D721Med (cell line): Measurements from ENCODE around the gene NSMCE4A.
"Not testable (repeated sequence)": the region's sequence is repeated elsewhere in the genome, so short reads cannot be mapped to it uniquely, and the experiment has no call there.

Experiments
- DNase-seq: peaks from one replicate; pipeline ENCODE4 v3.0.0; 2011; ENCODE audit warnings: low spot score; ENCODE audit not compliant: insufficient read length
- FAIRE-seq: peaks from 2 replicates; lab custom pipeline; 2011; peaks lifted over from hg19 to GRCh38; lab: Jason Lieb, UNC
- CTCF ChIP-seq: IDR thresholded peaks from 2 replicates; pipeline ENCODE4 v1.5.1; 2012; ENCODE audit warnings: mild to moderate bottlenecking, control low read depth; ENCODE audit not compliant: insufficient read depth; ENCODE audit errors: missing control alignments

NSMCE4A gene

DNA sequence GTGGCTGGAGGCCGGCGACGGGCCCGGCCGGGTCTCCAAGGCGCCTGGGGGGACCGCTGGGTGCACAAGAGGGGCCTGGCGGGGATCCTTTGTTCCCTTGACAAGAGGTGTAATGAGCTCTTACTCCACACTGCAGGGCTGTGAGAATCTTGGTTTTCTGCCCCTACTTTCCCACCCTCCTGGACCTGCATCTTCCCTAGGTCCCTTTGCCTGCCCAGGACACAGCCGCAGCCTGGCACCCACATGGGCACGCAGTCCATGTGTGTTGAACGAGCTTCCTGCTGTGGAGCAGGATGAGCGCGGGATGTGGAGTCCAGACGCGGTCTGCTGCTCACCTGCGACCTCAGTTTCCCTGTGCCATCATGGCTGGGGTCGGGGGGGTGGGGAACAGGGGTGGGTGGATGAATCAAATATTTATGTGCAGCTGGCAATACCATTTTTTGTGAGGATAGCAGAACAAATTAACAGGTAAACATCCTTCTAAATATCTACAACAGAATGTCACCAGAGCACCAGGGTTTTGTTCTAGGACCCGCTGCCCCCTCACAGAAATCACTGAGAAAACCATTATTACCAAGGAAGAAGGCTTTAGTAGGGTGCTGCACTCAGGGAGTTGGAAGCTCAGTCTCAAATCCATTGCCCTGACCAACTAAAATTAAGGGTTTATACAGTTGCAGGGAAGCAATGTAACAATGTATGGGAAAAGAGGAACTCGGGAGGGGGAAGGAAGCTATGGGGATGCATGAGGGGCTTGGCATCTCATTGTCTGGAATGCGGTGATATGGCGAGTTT, 474 bp upstream of the NSMCE4A start:
- no peak for FAIRE-seq
- peak; percentile 58 for DNase-seq
- TF ChIP-seq CTCF: no peak

DNA sequence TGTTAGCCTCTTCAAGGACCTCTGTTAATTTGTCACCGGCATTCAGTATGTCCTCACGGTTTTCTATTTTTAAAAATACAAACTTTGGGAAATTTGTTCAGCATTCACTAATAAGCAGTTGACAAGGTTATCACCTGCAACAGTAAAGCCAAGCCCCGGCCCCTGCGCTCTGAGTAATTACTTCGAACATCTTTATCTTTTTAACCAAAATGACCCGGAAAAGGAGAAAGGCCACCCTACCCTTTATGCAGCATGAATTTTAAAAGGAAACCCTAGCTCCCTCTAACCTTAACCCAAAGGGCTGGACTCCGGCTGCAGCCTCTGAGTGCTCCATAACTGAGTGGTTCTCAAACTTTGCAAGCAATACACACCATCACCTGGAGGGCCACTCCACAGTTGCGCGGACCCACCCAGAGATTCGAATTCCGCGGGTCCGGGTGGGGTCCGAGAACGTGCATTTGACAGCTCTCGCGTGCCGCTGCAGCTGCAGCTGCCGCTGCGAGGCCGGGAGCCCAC, 940 bp downstream of the NSMCE4A start:
- DNase-seq: no peak
- FAIRE-seq: no peak
- TF ChIP-seq CTCF: no peak

DNA sequence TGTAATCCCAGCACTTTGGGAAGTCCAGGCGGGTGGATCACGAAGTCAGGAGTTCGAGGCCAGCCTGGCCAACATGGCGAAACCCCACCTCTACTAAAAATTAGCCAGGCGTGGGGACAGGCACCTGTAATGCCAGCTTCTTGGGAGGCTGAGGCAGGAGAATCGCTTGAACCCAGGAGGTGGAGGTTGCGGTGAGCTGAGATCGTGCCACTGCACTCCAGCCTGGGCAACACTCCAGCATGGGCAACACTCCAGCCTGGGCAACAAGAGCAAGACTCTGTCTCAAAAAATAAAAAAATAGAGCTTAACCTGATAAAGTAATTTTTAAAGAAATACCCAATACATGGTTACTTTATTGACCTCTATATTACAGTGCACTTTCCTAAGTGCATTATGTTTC, 5.9 kb downstream of the NSMCE4A start:
- FAIRE-seq: not testable (repeated sequence)

DNA sequence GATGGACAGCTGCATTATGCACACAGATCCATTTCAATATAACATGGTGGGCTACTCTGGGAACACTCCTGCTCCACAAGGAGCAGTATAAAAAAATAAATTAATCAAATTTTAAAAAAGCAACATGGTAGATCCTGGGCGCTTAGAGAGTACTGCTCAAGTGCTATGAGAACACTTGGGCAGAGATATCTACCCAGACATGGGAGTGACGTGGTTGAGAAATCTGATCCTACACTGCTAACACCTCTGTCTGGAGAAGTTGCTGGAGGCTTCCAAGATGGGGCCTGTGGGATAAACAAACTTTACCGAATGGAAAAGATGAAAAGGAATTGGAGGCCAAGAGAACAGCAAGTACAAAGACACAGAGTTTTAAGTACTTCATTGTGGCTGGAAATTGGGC, 9.0 kb downstream of the NSMCE4A start:
- no peak for DNase-seq
- no peak for FAIRE-seq
- TF ChIP-seq CTCF: no peak

More for the DNA sequence above, 5.9 kb downstream of the NSMCE4A start:
- not testable (repeated sequence) for DNase-seq

- FAIRE-seq (no peak), DNase-seq (no peak)
- no peak for TF ChIP-seq CTCF
Measured at GRCh38 chr10:121961456-121961855, 13.6 kb downstream of the NSMCE4A start.

DNA sequence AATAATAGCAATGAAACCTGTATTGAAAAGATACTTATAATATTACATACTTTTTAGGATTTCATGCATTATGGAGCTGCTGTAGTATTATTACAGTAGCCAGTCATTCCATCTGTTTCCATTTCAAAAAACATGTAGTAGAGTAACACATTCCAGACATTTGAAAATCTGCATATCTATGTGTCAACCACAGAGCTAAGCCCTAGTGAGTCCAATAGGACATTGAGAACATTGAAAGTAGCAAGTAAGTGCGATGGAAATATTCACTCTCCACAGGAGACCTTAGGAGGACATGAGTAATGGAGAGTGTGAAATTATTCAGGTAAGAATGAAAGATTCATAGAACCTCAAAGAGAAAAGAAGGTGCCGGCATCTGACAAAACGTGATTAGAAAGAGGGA, 15.3 kb downstream of the NSMCE4A start:
- no peak for DNase-seq
- TF ChIP-seq CTCF: no peak
- FAIRE-seq: no peak

DNA sequence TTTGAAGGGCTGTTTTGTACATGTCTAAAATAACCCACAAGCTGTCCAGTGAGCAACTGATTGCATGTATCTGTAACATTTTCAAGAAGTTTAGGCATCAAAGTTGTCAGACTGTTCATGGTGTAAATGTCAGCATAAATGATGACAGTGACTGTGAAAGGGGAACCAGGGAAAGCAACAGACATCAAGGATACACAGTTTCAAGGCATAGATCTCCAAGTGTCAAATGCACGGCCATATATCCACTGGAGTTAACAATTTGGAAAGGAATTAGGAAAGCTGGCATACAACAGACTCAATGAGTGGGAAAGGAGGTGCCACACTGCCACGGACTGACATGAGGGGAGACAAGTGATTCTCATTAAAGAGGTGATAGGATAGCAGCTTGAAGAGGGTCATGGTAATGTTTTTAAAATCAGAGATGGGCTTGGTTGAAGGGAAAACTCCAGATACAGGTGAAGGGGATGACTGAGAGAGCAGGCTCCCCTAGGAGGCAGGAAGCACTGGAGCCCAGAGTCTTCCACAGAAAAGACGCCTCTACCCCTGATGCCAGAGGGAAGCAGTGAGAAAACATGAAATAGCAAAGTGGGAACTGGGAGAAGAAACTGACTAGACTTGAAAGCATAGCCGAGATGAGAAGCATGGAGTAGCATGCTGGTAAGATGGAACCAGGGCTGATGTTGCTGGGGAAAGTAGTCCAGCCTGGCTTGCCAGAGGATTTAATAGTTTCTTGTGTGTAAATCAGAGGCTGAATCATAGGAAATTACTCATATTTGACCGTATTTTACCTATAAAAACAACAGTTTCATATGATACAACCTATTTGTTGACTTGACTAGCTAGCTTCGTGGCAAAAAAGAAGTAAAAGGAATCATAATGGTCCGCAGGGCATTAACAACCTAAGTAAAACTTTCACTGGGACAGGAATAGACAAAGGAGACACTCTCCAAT, 18.6 kb downstream of the NSMCE4A start:
- no peak for TF ChIP-seq CTCF
- no peak for FAIRE-seq
- no peak for DNase-seq
